MM.1S (cell line): Measurements from ENCODE around the gene HOXD1.
A peak's percentile ranks its signal among the peaks of the same experiment; 100 is the strongest.

Experiments
- DNase-seq: peaks from one replicate; pipeline ENCODE4 v3.0.0-alpha.2; 2015
- H2AFZ ChIP-seq: fragments of 300-600 bp; sonication (generic); 2 replicates; pipeline ENCODE4 v1.6.0; 2016; ENCODE audit warnings: antibody characterized with exemption, low read length
- H3F3A ChIP-seq: fragments of 300-600 bp; sonication (generic); 2 replicates; pipeline ENCODE4 v1.6.1; 2016; ENCODE audit warnings: mild to moderate bottlenecking, antibody characterized with exemption, low read length, moderate library complexity, mixed read lengths; ENCODE audit not compliant: insufficient read depth
- H3K27ac ChIP-seq: fragments of 300-600 bp; sonication (generic); 2 replicates; pipeline ENCODE4 v1.5.1; 2016; ENCODE audit warnings: mild to moderate bottlenecking, low read length
- H3K27me3 ChIP-seq: fragments of 300-600 bp; sonication (generic); replicated peaks from 2 replicates; pipeline ENCODE4 v1.6.0; 2016; ENCODE audit warnings: low read length; ENCODE audit not compliant: insufficient read depth
- H3K36me3 ChIP-seq: fragments of 300-600 bp; sonication (generic); replicated peaks from 2 replicates; pipeline ENCODE4 v1.6.1; 2016; ENCODE audit warnings: mild to moderate bottlenecking, low read length, mixed read lengths; ENCODE audit not compliant: insufficient read depth
- H3K4me1 ChIP-seq: fragments of 300-600 bp; sonication (generic); 2 replicates; pipeline ENCODE4 v1.6.1; 2016; ENCODE audit warnings: low read length, mixed read lengths
- H3K4me2 ChIP-seq: fragments of 300-600 bp; sonication (generic); 2 replicates; pipeline ENCODE4 v1.6.0; 2016; ENCODE audit warnings: low read depth, low read length
- H3K4me3 ChIP-seq: fragments of 300-600 bp; sonication (generic); 2 replicates; pipeline ENCODE4 v1.5.1; 2016; ENCODE audit warnings: low read length, mixed read lengths
- H3K79me2 ChIP-seq: fragments of 300-600 bp; sonication (generic); 2 replicates; pipeline ENCODE4 v1.6.1; 2016; ENCODE audit warnings: mixed run types, low read length, mixed read lengths
- H3K9ac ChIP-seq: fragments of 300-600 bp; sonication (generic); 2 replicates; pipeline ENCODE4 v1.6.1; 2016; ENCODE audit warnings: low read length, mixed read lengths
- H3K9me2 ChIP-seq: fragments of 300-600 bp; sonication (generic); replicated peaks from 2 replicates; pipeline ENCODE4 v1.6.1; 2016; ENCODE audit warnings: mild to moderate bottlenecking, low read length, mixed read lengths; ENCODE audit not compliant: insufficient read depth
- H3K9me3 ChIP-seq: fragments of 300-600 bp; sonication (generic); replicated peaks from 2 replicates; pipeline ENCODE4 v1.6.1; 2016; ENCODE audit warnings: mild to moderate bottlenecking, low read length, mixed read lengths; ENCODE audit not compliant: insufficient read depth
- H4K20me1 ChIP-seq: fragments of 300-600 bp; sonication (generic); 2 replicates; pipeline ENCODE4 v1.6.1; 2016; ENCODE audit warnings: mild to moderate bottlenecking, low read length, moderate library complexity, mixed read lengths; ENCODE audit not compliant: insufficient read depth
- EZH2 ChIP-seq: fragments of 300-600 bp; sonication (generic); optimal IDR thresholded peaks from 2 replicates; pipeline ENCODE3; 2017; ENCODE audit warnings: low read depth, mild to moderate bottlenecking, antibody characterized with exemption, low read length, mixed read lengths
- EZH2phosphoT487 ChIP-seq: fragments of 300-600 bp; sonication (generic); IDR thresholded peaks from 2 replicates; pipeline ENCODE4 v1.6.1; 2018; ENCODE audit warnings: antibody characterized with exemption, low read length
- TF ChIP-seq, protein P1 (sequence below): fragments of 300-600 bp; sonication (generic); IDR thresholded peaks from 2 replicates; pipeline ENCODE4 v1.5.1; 2016; ENCODE audit warnings: antibody characterized with exemption, low read length, mixed read lengths

The HOXD1 gene

DNA sequence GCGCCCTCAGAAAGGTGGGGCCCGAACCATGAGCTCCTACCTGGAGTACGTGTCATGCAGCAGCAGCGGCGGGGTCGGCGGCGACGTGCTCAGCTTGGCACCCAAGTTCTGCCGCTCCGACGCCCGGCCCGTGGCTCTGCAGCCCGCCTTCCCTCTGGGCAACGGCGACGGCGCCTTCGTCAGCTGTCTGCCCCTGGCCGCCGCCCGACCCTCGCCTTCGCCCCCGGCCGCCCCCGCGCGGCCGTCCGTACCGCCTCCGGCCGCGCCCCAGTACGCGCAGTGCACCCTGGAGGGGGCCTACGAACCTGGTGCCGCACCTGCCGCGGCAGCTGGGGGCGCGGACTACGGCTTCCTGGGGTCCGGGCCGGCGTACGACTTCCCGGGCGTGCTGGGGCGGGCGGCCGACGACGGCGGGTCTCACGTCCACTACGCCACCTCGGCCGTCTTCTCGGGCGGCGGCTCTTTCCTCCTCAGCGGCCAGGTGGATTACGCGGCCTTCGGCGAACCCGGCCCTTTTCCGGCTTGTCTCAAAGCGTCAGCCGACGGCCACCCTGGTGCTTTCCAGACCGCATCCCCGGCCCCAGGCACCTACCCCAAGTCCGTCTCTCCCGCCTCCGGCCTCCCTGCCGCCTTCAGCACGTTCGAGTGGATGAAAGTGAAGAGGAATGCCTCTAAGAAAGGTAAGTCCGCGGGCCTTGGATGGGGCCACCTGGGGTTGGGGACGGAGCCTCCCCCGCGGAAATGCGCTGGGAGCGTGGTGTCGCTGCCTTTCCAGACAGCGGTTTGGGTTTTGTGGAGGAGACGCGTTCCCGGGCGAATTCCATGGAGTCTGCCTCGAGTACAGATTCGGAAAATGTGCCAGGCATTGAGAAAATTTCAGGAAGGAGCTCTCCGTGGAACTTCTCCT is 559 bp downstream of the HOXD1 start:
- Histone ChIP-seq H3K9me3 (no peaks in the 10 kb centered on the region), H3K27me3 (no peaks in the 10 kb centered on the region), H3K79me2 (no peaks in the 10 kb centered on the region), H3K27ac (no peak overlapping the region), H3K4me1 (no peaks in the 10 kb centered on the region), H3F3A (no peaks in the 10 kb centered on the region), H3K9ac (no peak overlapping the region), H3K36me3 (no peaks in the 10 kb centered on the region), H2AFZ (peak overlapping the region; percentile 83; the same call in 1 of the 2 replicates), H3K4me3 (peak overlapping the region; percentile 73), H4K20me1 (no peaks in the 10 kb centered on the region), H3K4me2 (peak overlapping the region; percentile 73; the same call in 1 of the 2 replicates), H3K9me2 (no peaks in the 10 kb centered on the region)
- no peak for DNase-seq
- TF ChIP-seq, protein P1, sequence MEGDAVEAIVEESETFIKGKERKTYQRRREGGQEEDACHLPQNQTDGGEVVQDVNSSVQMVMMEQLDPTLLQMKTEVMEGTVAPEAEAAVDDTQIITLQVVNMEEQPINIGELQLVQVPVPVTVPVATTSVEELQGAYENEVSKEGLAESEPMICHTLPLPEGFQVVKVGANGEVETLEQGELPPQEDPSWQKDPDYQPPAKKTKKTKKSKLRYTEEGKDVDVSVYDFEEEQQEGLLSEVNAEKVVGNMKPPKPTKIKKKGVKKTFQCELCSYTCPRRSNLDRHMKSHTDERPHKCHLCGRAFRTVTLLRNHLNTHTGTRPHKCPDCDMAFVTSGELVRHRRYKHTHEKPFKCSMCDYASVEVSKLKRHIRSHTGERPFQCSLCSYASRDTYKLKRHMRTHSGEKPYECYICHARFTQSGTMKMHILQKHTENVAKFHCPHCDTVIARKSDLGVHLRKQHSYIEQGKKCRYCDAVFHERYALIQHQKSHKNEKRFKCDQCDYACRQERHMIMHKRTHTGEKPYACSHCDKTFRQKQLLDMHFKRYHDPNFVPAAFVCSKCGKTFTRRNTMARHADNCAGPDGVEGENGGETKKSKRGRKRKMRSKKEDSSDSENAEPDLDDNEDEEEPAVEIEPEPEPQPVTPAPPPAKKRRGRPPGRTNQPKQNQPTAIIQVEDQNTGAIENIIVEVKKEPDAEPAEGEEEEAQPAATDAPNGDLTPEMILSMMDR = no peak
- TF ChIP-seq EZH2 (no peak), EZH2phosphoT487 (no peak)

- Histone ChIP-seq H3K4me2 (no peak overlapping the region), H3K9me3 (no peaks in the 10 kb centered on the region), H2AFZ (no peak overlapping the region), H3F3A (no peaks in the 10 kb centered on the region), H3K9me2 (no peaks in the 10 kb centered on the region), H3K4me3 (no peak overlapping the region), H4K20me1 (no peaks in the 10 kb centered on the region), H3K4me1 (no peaks in the 10 kb centered on the region), H3K9ac (no peak overlapping the region), H3K27me3 (no peaks in the 10 kb centered on the region), H3K27ac (no peak overlapping the region), H3K36me3 (no peaks in the 10 kb centered on the region), H3K79me2 (no peaks in the 10 kb centered on the region)
- no peak for DNase-seq
- no peak for TF ChIP-seq EZH2
- TF ChIP-seq, protein P1 = no peak
- no peak for TF ChIP-seq EZH2phosphoT487
Measured at GRCh38 chr2:176189681-176190641, 1.5 kb downstream of the HOXD1 start.

DNA sequence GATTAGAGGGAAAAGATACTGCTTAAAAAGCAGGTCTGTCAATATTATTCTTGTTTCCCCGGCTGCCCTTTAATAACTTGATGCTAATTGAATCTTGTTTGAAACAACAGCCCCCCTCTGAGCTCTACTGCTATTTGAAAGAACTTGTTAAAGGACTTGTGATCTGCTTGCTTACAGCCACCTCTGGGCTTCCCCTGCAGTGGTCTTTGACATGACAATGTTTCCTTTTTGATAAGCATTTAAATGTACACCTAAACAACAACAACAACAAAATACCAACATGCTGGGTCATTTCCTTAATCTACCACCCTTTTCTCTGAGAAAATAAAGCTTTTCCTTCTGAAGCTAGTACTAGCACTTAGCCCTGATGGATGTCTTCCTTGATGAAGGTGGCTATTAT is 3.9 kb downstream of the HOXD1 start:
- Histone ChIP-seq H3K79me2 (no peaks in the 10 kb centered on the region), H3K36me3 (no peaks in the 10 kb centered on the region), H3K27me3 (no peaks in the 10 kb centered on the region), H3K4me2 (no peak overlapping the region), H2AFZ (no peak overlapping the region), H3K9ac (no peak overlapping the region), H3K4me3 (no peak overlapping the region), H3K9me2 (no peaks in the 10 kb centered on the region), H3F3A (no peaks in the 10 kb centered on the region), H3K9me3 (no peaks in the 10 kb centered on the region), H3K27ac (no peak overlapping the region), H4K20me1 (no peaks in the 10 kb centered on the region), H3K4me1 (no peaks in the 10 kb centered on the region)
- TF ChIP-seq EZH2 (no peak), EZH2phosphoT487 (no peak)
- TF ChIP-seq, protein P1 = no peak
- DNase-seq = no peak
